Kidney epithelial cell (primary cell): ENCODE data around the gene TTLL11. TPM values are rescaled to one million over a fixed set of nuclear protein-coding genes. Genes with fewer than 3 reads are reported as not detected.

Source experiments
- DNase-seq: peaks from one replicate; pipeline ENCODE4 v3.0.0-alpha.2; 2010; ENCODE audit warnings: low read depth
- H3K27me3 ChIP-seq: 2 replicates; pipeline ENCODE4 v1.6.0; 2011; ENCODE audit warnings: low read length; ENCODE audit not compliant: control insufficient read depth, insufficient read depth
- H3K36me3 ChIP-seq: 2 replicates; pipeline ENCODE4 v1.5.1; 2011; ENCODE audit warnings: low read length; ENCODE audit not compliant: control insufficient read depth, insufficient read depth
- H3K4me3 ChIP-seq: 2 replicates; pipeline ENCODE4 v1.5.1; 2011; ENCODE audit warnings: low read depth, mild to moderate bottlenecking, control low read depth, low read length
- CTCF ChIP-seq: IDR thresholded peaks from 2 replicates; pipeline ENCODE4 v1.5.1; 2011; ENCODE audit warnings: mild to moderate bottlenecking, moderate library complexity, low read length, control low read depth, inconsistent platforms; ENCODE audit not compliant: insufficient read depth, poor library complexity, severe bottlenecking
- total RNA-seq: library from RNA; depleted of rRNA; stranded (reverse); fragments of >200 nt; gene quantifications from 2 replicates; pipeline ENCODE4 v1.2.3, GENCODE V29; 2015

Gene TTLL11
- total RNA-seq, 1 donor from 2014 or later = 4.2 TPM

DNA sequence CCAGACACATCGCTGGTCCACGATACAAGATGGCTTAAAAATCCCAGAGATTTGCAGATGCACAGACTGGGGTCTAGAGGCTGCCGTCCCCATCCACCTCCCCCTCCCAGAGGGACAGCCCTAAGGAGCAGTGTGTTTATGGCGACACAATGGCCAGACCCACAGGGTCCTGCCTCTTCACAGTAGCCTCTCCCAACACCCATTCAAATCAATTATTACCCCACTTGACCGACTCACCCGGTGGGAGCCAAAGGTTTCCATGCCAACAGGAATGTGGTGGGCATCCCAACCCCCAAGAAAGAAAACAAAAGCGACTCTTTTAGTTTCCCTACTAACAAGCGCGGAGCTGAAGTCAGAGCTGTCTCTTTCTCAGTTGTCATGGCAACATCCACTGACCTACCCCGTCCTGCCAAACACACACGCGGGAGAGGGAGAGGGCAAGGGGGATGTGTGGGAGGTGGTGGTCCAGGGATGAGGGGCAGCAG is 209.0 kb downstream of the TTLL11 start:
- Histone ChIP-seq H3K4me3 (no peak overlapping the region), H3K36me3 (no peaks in the 10 kb centered on the region), H3K27me3 (no peaks in the 10 kb centered on the region)
- DNase-seq = no peak
- TF ChIP-seq CTCF = no peak

DNA sequence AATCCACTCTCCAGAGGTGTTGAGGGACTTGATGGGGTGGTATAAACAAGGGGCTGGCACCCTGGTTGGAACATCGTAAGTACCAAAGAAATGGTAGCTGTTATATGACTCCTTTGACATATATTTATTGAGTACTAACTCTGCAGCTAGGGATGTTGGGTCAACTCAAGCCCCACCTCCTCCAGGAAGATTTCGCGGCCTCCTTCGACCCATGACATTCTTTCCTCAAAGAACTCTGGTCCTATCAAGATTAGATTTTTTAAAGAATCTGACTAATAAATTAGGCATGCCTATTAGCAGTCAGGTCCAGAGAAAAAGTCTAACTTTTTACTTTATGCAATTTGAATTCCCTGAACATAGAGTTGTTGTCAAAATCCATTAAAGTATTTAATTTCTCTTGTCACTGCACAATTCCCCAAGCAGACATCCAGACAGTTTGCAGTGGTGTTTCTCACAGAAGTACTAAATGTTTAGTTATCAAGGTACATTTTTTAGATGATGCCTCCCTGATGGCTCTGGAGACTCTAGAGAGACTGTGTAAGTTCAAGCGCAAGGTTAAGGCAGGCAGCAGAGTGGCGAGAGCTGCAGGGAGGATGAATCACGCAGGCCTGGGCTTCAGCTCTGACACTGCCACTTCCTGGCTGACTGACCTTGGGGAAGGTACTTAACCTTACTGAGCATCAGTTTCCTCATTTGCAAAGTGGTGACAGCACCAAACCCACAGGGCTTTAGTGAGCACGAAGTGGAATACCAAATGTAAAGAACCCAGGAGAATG is 209.6 kb downstream of the TTLL11 start:
- no peak for DNase-seq
- H3K4me3 ChIP-seq = no peak overlapping the region
- H3K36me3 ChIP-seq = no peaks in the 10 kb centered on the region
- no peak for TF ChIP-seq CTCF
- no peaks in the 10 kb centered on the region for H3K27me3 ChIP-seq

- no peak for DNase-seq
- TF ChIP-seq CTCF = no peak
- Histone ChIP-seq H3K27me3 (no peaks in the 10 kb centered on the region), H3K36me3 (no peaks in the 10 kb centered on the region), H3K4me3 (no peak overlapping the region)
Observed at GRCh38 chr9:121881920-121882500, 211.1 kb downstream of the TTLL11 start.

- no peak for DNase-seq
- H3K36me3 ChIP-seq = no peaks in the 10 kb centered on the region
- no peak for TF ChIP-seq CTCF
- no peaks in the 10 kb centered on the region for H3K27me3 ChIP-seq
- H3K4me3 ChIP-seq = no peak overlapping the region
Observed at GRCh38 chr9:121880343-121880898, 212.7 kb downstream of the TTLL11 start.

DNA sequence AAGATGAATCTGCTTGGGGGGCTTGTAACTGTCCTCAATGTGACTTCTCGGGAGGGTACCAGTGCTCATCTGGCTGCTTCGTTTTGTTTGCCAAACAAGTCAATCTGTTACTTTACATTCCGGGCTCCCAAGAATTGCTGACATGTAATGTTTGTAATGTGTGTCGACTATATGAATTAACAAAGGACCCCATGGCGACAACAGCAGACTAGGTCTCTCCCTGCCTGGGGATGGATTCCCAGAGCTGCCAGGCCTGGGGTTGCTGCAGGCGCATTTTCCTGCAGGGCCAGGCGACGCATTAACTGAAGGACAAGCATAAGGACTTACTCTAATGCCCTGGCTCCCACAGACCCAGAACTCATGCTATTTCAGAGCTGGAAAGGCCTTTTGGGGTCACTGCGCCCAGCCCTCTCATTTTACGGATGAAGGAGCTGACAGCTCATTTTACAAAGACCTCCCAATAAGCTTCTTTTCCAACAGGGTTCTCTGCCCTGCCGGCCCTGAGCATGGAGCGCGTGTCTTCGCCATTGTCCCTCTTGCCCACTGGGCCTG is 214.8 kb downstream of the TTLL11 start:
- DNase-seq = no peak
- no peak for TF ChIP-seq CTCF
- no peaks in the 10 kb centered on the region for H3K27me3 ChIP-seq
- H3K4me3 ChIP-seq = no peak overlapping the region
- H3K36me3 ChIP-seq = no peaks in the 10 kb centered on the region
